GM21423 (cell line): ENCODE measurements around the gene M6PR.
"Not testable (repeated sequence)": the region's sequence is repeated elsewhere in the genome, so short reads cannot be mapped to it uniquely, and the experiment has no call there.

Source experiments
- ATAC-seq: cut with Tn5 transposase; IDR thresholded peaks from one replicate; pipeline ENCODE4 v1.9.1; 2021; ENCODE audit warnings: mild to moderate bottlenecking, moderate library complexity; ENCODE audit not compliant: unreplicated experiment

The M6PR gene

GRCh38 chr12:8951744-8952143 is 2.3 kb upstream of the M6PR start:
- ATAC-seq = no peak

GRCh38 chr12:8950702-8951478 is 1.4 kb upstream of the M6PR start:
- no peak for ATAC-seq

- peak; percentile 7 for ATAC-seq
Observed at GRCh38 chr12:8950221-8950527, 729 bp upstream of the M6PR start.

GRCh38 chr12:8948701-8949341 is 624 bp downstream of the M6PR start:
- no peak for ATAC-seq

- no peak for ATAC-seq
Observed at GRCh38 chr12:8947737-8948136, 1.7 kb downstream of the M6PR start.

- no peak for ATAC-seq
Observed at GRCh38 chr12:8946733-8947132, 2.7 kb downstream of the M6PR start.

DNA sequence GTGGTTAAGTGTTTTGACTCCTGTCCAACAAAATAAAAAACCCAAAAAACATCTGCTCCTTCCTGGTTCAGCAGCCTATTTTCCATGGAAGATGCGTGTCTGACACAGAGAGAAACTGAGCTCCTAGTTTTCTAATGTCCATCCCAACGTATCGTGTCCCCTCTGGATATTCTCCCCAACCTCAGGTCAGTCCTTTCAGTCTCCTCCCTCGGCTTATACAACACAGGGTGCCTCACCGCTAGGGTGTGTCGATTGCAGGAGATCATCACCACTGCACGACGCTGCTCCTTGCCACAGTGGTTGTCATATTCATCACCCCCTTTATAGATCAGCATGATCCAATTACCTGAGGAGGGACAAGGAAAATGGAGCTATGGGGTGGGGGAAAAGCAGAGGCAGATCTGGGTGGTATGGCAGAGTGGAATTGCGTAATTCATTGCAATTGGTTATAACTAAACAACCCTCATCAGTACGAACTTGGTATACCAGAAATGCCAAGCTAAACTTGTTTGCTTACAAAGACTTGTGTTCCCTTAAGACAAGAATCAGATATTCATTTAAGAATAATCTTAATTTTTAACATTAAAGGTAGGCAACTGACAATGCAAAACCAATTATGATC is 5.8 kb downstream of the M6PR start:
- no peak for ATAC-seq

- no peak for ATAC-seq
Observed at GRCh38 chr12:8941691-8942478, 7.6 kb downstream of the M6PR start.

GRCh38 chr12:8937842-8938442 is 11.5 kb downstream of the M6PR start:
- not testable (repeated sequence) for ATAC-seq

DNA sequence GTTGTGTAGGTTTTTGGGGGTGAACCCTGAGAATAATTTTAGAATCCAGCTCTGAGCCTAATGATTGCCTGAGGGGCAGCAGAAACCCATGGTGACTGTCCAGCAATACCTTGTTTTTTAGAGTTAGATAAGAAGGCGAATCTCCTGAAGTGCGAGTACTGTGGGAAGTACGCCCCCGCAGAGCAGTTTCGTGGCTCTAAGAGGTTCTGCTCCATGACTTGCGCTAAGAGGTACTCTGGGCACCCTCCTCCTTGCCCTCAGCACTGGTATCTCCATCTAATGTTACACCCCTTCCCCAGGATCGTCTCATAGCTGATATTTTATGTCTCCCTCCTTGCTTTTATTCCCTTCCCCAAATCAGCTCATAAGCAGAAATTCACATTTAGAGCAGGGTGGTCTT is 12.7 kb downstream of the M6PR start:
- ATAC-seq = no peak

DNA sequence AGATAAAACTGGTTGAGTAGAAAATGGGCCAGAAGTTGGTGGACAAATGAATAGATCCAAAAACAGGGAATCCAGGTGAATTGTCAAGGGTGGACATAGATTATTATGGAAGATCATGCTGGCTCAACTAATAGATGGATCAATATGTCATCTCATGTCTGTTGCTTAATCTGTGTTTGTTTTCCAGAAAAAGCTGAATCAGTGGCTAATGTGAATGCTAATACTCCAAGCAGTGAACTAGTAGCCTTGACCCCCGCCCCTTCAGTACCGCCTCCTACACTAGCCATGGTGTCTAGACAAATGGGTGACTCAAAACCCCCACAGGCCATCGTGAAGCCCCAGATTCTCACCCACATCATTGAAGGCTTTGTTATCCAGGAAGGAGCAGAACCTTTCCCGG is 15.4 kb downstream of the M6PR start:
- ATAC-seq = not testable (repeated sequence)

DNA sequence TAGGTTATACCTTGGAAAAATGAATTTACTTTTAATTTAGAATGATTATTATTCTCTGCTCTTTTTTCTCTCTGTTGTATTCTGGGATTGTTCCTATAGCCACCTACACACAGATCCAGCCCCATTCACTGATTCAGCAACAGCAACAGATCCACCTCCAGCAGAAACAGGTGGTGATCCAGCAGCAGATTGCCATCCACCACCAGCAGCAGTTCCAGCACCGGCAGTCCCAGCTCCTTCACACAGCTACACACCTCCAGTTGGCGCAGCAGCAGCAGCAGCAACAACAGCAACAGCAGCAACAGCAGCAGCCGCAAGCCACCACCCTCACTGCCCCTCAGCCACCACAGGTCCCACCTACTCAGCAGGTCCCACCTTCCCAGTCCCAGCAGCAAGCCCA is 17.0 kb downstream of the M6PR start:
- ATAC-seq = not testable (repeated sequence)

GRCh38 chr12:8930655-8931323 is 18.7 kb downstream of the M6PR start:
- not testable (repeated sequence) for ATAC-seq

GRCh38 chr12:8922544-8922943 is 26.9 kb downstream of the M6PR start:
- no peak for ATAC-seq

GRCh38 chr12:8919643-8920042 is 29.8 kb downstream of the M6PR start:
- ATAC-seq = not testable (repeated sequence)

DNA sequence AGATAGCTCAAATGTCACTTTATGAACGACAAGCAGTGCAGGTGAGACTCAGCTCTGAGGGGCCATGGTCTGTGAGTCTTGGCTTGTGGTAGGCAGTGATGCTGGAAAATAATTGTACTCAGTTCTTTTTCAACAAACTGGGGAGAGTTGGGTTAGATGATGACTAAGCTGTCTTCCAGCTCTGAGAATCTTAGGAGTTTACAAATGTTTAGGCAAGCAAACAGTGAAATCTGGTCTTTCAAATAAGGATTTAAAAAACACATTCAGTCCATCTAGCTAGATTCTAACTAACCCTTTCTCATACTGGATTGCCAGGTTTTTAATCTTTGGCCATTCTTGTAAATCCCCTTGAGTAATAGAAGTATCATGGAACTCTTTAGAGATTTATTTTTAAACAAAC is 31.7 kb downstream of the M6PR start:
- ATAC-seq = no peak

GRCh38 chr12:8917031-8917430 is 32.4 kb downstream of the M6PR start:
- no peak for ATAC-seq

DNA sequence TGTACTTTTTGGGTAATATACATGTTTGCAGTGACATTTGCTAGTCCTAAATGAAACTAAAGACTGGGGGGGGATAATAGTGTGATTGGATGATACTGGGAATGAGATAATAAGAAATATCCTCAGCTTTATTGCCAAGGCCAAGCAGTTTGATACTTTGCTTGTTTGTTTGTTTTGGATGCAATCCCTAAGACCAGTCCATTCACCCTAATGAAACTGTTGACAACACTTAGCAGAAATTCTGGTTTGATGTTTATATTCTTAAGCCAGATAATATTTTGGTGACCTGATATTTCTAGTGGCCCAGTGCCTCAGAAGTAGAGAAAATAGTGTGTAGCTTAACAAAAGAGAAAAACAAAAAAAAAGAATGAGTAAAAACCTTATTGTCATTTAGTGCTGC is 33.3 kb downstream of the M6PR start:
- ATAC-seq = no peak

DNA sequence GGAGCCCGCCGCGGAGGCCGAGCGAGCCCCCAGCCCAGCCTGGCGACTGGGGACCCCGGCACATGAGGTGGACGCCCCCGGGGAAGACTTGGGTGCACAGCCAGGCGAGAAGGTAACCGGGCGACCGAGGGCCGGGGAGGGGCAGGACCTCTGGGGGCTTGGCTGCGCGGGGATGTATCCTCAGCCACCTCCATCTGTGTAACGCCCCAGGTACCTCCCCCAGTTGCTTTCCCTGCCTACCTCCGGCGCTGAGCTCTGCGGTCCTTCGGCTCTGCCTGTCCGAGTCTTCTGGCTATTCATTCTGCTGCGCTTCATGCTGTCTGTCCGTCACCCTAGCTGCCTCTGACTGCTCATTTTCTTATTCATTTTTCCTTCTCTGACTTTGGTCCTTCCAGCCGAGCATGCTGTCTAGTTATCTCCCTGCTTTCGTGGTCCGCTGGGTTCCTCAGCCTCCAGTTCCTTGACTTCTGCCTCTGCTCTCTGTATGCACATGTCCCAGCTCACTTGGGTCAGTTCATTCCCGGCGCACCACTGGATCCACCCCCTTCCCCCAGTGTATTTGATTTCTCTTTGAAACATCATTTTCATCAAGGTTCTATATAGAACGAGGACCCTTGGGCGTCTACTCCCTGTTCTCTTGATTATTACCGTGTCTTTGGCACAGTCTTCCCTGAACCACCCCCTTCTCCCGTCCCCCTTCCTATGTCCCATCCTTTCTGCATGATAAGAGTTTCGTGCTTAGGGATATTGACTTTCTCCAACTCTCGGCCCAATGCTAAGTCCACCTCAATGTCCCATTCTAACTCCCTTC is 34.5 kb downstream of the M6PR start:
- peak; percentile 72 for ATAC-seq
